GM21515 (cell line): ENCODE measurements around the gene SOX8.

ENCODE experiments used
- ATAC-seq: cut with Tn5 transposase; IDR thresholded peaks from one replicate; pipeline ENCODE4 v1.9.1; 2021; ENCODE audit not compliant: unreplicated experiment

SOX8 gene

GRCh38 chr16:986411-986810 is 4.8 kb downstream of the SOX8 start:
- ATAC-seq: no peak

DNA sequence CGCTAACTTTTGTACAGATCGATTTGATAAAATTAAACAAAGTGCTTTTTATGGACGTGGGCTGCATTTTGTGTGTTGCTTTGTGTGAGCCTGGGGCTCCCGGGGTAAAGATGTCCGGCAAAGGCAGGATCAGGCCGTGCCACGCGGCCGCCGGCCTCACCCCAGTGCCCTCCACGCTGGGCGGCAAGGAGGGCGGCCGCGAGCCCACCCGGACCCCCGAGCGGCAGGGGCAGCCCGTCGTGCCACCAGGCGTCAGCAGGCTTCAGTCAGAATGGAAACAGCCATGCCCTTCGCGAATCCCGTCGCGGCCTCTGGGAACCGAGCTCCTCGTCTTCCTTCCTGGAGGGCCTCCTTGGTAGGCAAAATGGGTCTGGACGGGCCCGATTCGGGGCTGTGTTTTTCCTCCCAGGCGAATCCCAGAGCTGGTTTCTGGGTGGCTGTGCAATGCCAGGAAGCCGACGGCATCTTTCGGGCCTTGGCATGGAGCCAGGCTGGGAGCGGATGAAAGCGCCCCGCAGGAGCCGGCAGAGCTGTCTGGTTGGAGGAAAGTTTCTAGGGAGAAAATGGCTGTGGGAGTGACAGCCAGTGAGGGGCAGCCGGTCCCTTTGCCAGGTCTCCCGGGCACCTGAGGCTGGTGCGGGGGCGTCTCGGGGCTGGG is 5.5 kb downstream of the SOX8 start:
- no peak for ATAC-seq

DNA sequence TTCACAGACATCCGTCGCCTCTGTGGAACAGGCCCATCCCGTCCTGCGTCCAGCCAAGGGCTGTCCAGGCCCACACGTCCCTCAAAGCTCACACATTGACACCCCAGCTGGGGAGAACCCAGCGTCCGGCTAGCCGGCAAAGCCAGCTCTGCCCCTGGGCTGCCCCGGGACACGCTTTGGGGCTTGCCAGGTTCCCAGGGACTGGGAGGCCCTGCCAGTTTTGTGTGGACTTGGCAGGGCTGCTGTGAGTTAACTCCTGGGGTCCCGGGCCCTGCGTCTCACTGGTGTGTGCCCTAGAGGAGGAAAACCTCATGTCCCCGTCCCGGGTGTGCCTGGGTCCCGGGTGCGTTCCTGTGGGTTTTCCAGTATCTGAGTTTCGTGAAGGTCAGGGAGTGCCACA is 6.3 kb downstream of the SOX8 start:
- no peak for ATAC-seq

DNA sequence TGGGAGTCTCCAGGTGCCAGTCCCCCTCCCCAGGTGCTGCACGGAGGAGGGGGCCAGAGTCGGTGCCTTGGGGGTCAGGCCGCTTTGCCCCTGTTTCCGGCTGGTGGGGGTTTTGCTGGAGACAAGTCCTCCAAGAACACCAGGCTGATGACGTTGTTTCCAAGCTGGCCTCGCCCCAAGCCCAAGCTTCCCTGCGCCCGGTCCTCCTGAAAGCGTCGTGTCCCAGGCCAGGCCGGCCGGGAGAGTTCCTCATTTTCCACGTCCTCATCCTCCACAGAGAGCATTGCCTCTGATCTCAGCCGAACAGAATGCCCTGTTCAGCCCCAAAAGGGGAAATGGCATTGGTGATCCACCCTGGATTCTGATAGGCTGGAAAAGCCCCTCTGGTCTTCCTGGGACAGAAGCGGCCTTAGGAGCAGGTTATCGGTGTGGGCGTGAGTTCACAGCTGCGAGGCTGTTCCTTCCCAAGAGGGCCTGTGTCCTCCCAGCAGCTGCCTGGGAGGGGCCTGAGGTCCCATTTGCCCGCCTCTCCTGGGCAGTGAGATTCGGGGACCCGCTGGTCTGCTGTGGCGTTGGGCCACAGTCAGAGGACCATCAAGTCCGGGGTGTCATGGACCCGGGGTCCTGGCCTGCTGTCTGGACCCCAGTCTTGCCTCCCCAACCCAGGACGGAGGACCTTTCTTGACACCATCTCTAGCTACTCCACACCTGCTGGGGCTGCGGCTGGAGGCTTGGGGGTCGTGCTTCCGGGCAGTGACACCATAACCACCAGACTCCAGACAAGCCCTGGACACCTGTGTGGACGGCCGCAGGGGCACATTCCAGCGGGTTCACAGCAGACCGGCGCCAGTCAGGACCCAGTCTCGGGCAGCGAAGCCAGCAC is 7.1 kb downstream of the SOX8 start:
- no peak for ATAC-seq

GRCh38 chr16:989354-989814 is 7.8 kb downstream of the SOX8 start:
- no peak for ATAC-seq

DNA sequence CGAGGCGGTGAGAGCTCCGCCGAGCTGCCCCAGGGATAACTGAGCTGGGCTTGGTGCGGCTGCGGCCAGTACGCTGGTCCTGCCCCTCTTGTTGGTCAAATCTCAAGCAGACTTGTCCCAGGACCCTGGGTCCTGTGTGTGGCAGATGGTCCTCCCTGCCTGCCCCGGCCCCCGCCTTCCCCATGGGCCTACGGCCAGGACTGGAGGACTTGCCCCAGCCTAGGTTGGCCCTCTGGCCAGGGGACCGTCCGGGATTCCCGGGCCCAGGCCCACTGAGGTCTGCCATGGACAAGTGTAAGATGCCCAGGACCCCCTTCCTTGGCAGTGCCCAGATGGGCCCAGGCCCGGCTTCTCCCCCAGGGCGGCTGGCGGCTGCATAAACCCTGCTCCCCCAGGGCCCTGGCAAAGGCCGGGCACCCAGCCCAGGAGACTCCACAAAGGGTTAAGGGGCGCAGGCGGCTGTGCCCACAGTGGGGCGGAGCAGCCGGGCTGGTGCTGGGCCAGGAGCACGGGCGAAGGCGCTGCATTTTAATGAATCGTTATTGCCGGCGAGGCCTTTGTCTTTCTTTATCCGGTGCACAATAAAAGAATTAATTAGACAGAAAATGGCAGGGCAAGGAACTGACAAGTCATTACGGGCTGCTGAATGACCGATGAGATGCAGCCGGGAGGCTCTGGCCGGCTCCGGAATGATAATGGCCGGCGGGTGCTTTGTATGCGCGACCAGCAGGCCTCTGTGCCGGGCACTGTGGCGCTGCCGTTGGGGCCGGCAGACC is 9.1 kb downstream of the SOX8 start:
- ATAC-seq: no peak

DNA sequence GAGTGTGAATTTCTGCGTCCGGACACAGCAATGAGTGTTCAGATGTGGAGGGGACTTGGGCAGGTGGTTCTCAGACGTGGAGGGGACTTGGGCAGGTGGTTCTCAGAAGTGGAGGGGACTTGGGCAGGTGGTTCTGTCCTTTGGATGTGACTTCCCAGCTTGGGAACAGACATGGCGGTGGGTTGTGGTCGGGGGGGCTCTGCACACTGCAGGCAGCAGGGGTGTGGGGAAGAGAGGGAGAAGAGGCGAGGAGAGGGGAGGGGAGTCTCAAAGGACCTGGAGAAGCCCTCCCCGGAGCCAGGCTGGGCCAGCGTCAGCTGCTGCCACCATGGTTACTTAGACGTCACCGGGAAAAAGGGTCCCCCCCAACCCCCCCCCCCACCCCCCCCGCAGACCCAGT is 9.8 kb downstream of the SOX8 start:
- ATAC-seq: no peak

GRCh38 chr16:991773-992172 is 10.2 kb downstream of the SOX8 start:
- ATAC-seq: no peak

DNA sequence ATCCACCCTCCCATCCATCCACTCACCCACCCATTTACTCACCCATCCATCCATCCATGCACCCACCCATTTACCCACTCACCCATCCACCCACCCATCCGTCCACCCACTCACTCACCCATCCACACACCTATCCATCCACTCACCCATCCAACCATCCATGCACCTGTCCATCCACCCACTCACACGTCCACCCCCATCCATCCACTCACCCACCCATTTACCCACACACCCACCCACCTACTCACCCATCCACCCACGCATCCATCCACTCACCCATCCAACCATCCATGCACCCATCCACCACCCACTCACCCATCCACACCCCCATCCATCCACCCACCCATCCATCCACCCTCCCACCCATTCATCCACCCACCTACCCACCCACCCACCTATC is 12.2 kb downstream of the SOX8 start:
- ATAC-seq: no peak

DNA sequence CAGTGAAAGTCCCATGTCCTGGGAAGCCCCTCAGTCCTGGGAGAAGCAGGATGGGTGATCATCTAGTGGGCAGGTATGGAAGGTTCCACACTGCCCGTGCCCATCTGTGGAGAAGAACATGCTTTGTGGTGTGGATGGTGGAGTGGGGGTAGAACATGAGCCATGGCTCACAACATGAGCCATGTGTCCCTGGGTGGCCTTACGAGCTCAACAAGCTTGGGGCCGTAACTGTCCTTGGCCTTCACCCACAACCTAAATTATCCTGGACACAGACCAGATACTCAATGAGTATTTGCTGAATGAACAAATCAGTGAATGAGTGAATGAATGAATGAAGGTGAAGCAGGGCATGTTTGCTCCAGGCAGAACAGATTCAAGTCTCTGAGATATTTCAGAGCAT is 13.5 kb downstream of the SOX8 start:
- no peak for ATAC-seq

GRCh38 chr16:995783-996182 is 14.2 kb downstream of the SOX8 start:
- ATAC-seq: no peak

DNA sequence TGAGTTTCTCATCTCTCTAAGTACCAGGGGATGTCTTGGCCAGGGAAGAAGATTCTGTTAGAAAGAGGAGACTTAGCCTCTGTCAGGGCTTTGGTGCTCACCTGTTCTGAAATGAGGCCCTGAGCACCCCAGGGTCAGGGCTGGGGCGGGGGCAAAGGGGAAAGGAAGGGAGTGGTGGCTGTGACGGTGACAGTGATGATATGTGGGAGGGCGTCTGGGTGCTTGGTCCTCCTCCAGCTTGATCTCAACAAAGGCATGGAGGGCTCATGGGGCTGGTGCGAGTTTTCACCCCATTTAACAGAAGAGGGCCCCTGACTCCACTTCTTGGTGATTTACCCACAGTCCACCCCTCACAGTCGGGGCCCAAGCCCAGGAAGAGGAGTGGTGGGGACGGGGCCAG is 15.1 kb downstream of the SOX8 start:
- ATAC-seq: no peak

GRCh38 chr16:997440-998051 is 16.0 kb downstream of the SOX8 start:
- no peak for ATAC-seq

DNA sequence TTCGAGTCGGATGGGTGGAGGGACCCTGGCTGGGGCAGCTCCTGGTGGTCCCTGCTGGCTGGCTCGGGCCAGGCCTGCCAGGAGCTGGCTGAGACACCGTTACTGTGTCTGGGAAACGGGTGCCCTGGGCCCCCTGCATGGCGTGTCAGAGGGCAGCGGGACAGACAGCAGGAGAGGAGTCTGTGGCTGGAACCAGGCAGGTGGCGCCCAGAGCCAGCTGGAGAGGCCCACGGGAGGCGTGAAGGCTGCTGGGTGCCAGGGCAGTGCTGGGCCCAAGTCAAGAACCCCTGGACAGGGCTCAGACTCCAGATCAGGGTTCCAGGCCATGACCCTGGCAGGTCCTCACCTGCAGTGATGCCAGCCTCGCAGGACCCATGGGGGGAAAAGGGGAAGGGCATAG is 16.6 kb downstream of the SOX8 start:
- no peak for ATAC-seq

GRCh38 chr16:998615-999014 is 17.0 kb downstream of the SOX8 start:
- ATAC-seq: no peak

DNA sequence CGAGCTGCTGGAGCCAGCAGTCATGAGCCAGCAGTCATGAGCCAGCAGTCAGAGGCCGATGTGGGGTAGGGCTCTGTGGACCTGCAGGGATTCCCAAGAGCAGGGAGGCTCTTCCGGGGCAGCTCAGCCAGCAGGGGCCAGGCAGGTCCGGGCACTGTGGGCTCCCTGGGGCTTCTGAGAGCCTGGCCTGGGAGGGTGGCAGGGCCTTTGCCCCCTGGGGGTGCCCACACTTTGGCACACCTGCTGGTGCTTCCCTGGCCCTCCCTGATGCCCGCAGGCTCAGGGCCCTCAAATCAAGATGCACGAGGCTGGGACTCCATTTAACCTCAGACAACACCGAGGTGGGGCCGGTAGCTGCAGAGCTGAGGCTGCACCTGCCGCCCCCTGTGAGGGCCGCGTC is 18.1 kb downstream of the SOX8 start:
- no peak for ATAC-seq

- no peak for ATAC-seq
These were observed 19.0 kb downstream of the SOX8 start for GRCh38 chr16:1000608-1001007.

- no peak for ATAC-seq
These were observed 19.5 kb downstream of the SOX8 start for GRCh38 chr16:1001096-1001495.

DNA sequence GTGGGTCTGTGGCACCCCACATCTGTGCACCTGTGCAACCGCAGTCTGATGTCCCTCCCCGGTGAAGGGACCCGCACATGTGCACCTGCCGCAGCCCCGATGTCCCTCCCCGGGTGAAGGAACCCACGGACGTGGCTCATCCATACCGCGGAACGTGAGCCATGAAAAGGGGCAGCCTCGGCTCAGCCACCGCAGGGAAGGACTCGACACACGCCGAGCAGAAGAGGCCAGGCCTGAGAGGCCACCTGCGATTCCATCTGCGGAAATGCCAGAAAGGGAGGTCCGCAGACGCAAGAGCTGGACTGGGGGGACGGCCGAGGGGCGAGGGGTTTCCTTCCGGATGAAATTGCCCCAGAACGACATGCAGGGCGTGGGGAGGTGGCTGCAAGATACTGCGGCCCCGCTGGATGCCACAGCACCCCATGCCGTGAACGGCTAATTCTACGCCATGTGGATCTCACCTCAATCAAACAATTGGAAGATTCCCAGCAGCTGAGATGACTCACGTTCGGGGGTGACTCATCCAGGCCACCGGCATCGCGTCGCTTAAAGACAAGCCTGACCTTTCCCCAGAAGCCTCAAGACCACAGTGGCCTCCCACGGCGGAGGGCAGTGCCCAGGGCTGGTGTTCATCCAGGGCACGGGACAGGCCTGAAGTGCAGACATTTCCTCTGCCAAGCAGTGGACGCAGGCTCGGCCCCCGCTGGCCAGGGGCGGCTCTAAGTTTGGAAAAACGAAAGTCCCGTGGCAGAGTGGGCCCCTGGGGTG is 21.0 kb downstream of the SOX8 start:
- ATAC-seq: no peak
